Measurements from ENCODE around the gene SFI1. TPM values are rescaled to one million over a fixed set of nuclear protein-coding genes. Genes with fewer than 3 reads are reported as not detected.
"Not testable (repeated sequence)": the region's sequence is repeated elsewhere in the genome, so short reads cannot be mapped to it uniquely, and the experiment has no call there.

SFI1 gene
- total RNA-seq, 1 donor from 2014 or later: 20.3 TPM

GRCh38 chr22:31588970-31589675 lies 92.8 kb downstream of the SFI1 start:
- DNase-seq: no peak

- not testable (repeated sequence) for DNase-seq
Measured at GRCh38 chr22:31590161-31590560, 93.8 kb downstream of the SFI1 start.

GRCh38 chr22:31595271-31595670 lies 98.9 kb downstream of the SFI1 start:
- DNase-seq: no peak

- no peak for DNase-seq
Measured at GRCh38 chr22:31602259-31602952, 106.1 kb downstream of the SFI1 start.

- DNase-seq: no peak
Measured at GRCh38 chr22:31603081-31603525, 106.8 kb downstream of the SFI1 start.

GRCh38 chr22:31603574-31603973 lies 107.2 kb downstream of the SFI1 start:
- no peak for DNase-seq

GRCh38 chr22:31604137-31604705 lies 107.9 kb downstream of the SFI1 start:
- no peak for DNase-seq

- no peak for DNase-seq
Measured at GRCh38 chr22:31604746-31605705, 108.7 kb downstream of the SFI1 start.

GRCh38 chr22:31605851-31606585 lies 109.7 kb downstream of the SFI1 start:
- DNase-seq: no peak

GRCh38 chr22:31607696-31608095 lies 111.4 kb downstream of the SFI1 start:
- DNase-seq: no peak

GRCh38 chr22:31609716-31610115 lies 113.4 kb downstream of the SFI1 start:
- no peak for DNase-seq

- DNase-seq: no peak
Measured at GRCh38 chr22:31610611-31611010, 114.3 kb downstream of the SFI1 start.

- no peak for DNase-seq
Measured at GRCh38 chr22:31611061-31611760, 114.9 kb downstream of the SFI1 start.

GRCh38 chr22:31612891-31613285 lies 116.6 kb downstream of the SFI1 start:
- no peak for DNase-seq

- DNase-seq: no peak
Measured at GRCh38 chr22:31613286-31613903, 117.1 kb downstream of the SFI1 start.

- no peak for DNase-seq
Measured at GRCh38 chr22:31613904-31614296, 117.6 kb downstream of the SFI1 start.

- no peak for DNase-seq
Measured at GRCh38 chr22:31614781-31615490, 118.6 kb downstream of the SFI1 start.

GRCh38 chr22:31615491-31615860 lies 119.1 kb downstream of the SFI1 start:
- DNase-seq: no peak

- DNase-seq: no peak
Measured at GRCh38 chr22:31615940-31616314, 119.6 kb downstream of the SFI1 start.
